NB4 (cell line): Measurements from ENCODE around the gene CFAP99.

Source experiments
- CTCF ChIP-seq: IDR thresholded peaks from one replicate; pipeline ENCODE4 v1.5.1; 2012; ENCODE audit warnings: low read depth, low read length
- MAX ChIP-seq: IDR thresholded peaks from 2 replicates; pipeline ENCODE4 v1.6.1; 2011; ENCODE audit warnings: low read depth, low read length

DNA sequence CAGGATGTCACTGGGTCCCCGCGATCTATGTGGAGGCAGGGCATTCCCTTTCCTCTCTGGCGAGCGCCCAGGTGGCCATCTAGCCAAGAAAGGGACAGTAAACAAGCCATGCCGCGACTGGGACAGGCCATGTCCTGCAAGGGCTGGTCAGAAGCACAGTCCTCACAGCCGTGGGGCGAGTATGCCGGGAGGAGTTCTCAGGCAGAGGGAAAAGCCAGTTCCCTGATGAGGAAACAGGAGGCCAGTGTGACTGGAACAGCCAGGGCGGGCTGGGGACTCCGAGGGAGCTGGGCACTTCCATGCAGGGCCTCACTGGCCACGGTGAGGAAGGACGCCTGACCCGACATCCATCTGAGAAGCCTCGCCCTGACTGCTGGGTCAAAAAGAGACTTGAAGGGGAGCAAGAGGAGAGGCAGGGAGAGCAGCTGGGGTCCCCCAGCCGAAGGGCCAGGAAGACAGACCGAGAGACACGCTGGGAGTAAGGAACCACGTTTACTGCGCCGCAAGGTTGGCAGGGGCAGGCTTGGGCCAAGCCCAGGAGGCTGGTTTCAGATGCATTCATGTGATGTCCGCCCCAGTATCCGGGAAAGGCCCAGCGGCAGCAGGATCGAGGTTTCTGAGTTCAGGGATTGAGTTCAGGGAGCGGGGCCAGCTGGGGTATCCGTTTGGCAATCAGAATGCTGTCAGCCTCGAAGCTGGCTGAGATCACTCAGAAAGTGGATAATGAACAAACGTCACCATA is 15.0 kb downstream of the CFAP99 start:
- TF ChIP-seq MAX (no peak), CTCF (no peak)
